ENCODE results near the gene ZEB1. TPM values are rescaled to one million over a fixed set of nuclear protein-coding genes. Genes with fewer than 3 reads are reported as not detected.
A peak's percentile ranks its signal among the peaks of the same experiment; 100 is the strongest.

The ZEB1 gene
- total and polyA plus RNA-seq, 2 of the 13 experiments (the other 11 are each of a cell fraction or from before 2014, with no cell fraction given) = 9.6 to 18.0 TPM

- TF ChIP-seq CTCF (CRISPR knock-in tag; IDR thresholded peaks at IDR 0.05) = peak; percentile 15; the same call in 1 of the 2 replicates
- TF ChIP-seq, protein P1, sequence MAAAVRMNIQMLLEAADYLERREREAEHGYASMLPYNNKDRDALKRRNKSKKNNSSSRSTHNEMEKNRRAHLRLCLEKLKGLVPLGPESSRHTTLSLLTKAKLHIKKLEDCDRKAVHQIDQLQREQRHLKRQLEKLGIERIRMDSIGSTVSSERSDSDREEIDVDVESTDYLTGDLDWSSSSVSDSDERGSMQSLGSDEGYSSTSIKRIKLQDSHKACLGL (CRISPR knock-in tag; IDR thresholded peaks at IDR 0.05) = no peak
- no peak for TF ChIP-seq ZIK1 (CRISPR knock-in tag; IDR thresholded peaks at IDR 0.05; ENCODE audit: borderline replicate concordance, low read depth)
- no peak for TF ChIP-seq CHD2 (IDR thresholded peaks at IDR 0.05; ENCODE audit: low read depth, low read length)
- TF ChIP-seq, protein P2, sequence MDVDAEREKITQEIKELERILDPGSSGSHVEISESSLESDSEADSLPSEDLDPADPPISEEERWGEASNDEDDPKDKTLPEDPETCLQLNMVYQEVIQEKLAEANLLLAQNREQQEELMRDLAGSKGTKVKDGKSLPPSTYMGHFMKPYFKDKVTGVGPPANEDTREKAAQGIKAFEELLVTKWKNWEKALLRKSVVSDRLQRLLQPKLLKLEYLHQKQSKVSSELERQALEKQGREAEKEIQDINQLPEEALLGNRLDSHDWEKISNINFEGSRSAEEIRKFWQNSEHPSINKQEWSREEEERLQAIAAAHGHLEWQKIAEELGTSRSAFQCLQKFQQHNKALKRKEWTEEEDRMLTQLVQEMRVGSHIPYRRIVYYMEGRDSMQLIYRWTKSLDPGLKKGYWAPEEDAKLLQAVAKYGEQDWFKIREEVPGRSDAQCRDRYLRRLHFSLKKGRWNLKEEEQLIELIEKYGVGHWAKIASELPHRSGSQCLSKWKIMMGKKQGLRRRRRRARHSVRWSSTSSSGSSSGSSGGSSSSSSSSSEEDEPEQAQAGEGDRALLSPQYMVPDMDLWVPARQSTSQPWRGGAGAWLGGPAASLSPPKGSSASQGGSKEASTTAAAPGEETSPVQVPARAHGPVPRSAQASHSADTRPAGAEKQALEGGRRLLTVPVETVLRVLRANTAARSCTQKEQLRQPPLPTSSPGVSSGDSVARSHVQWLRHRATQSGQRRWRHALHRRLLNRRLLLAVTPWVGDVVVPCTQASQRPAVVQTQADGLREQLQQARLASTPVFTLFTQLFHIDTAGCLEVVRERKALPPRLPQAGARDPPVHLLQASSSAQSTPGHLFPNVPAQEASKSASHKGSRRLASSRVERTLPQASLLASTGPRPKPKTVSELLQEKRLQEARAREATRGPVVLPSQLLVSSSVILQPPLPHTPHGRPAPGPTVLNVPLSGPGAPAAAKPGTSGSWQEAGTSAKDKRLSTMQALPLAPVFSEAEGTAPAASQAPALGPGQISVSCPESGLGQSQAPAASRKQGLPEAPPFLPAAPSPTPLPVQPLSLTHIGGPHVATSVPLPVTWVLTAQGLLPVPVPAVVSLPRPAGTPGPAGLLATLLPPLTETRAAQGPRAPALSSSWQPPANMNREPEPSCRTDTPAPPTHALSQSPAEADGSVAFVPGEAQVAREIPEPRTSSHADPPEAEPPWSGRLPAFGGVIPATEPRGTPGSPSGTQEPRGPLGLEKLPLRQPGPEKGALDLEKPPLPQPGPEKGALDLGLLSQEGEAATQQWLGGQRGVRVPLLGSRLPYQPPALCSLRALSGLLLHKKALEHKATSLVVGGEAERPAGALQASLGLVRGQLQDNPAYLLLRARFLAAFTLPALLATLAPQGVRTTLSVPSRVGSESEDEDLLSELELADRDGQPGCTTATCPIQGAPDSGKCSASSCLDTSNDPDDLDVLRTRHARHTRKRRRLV (CRISPR knock-in tag; IDR thresholded peaks at IDR 0.05) = no peak
- TF ChIP-seq ZNF678 (CRISPR knock-in tag; IDR thresholded peaks at IDR 0.05) = no peak
- no peak; the same call in 1 of the 2 replicates for TF ChIP-seq AKAP8 (CRISPR knock-in tag; IDR thresholded peaks at IDR 0.05)
- no peak for TF ChIP-seq SMAD9 (CRISPR knock-in tag; IDR thresholded peaks at IDR 0.05)
- no peak for TF ChIP-seq ZNF407 (CRISPR knock-in tag; IDR thresholded peaks at IDR 0.05; ENCODE audit: not compliant biosample characterization)
- TF ChIP-seq ZNF557 (CRISPR knock-in tag; IDR thresholded peaks at IDR 0.05) = no peak
- no peak for TF ChIP-seq TFDP1 (CRISPR knock-in tag; IDR thresholded peaks at IDR 0.05; ENCODE audit: borderline replicate concordance)
Observed at GRCh38 chr10:31318854-31319601, at the start of gene ZEB1 (continued).
